ENCODE results near the gene KPNA6.
"Not testable (repeated sequence)": the region's sequence is repeated elsewhere in the genome, so short reads cannot be mapped to it uniquely, and the experiment has no call there.

The KPNA6 gene

DNA sequence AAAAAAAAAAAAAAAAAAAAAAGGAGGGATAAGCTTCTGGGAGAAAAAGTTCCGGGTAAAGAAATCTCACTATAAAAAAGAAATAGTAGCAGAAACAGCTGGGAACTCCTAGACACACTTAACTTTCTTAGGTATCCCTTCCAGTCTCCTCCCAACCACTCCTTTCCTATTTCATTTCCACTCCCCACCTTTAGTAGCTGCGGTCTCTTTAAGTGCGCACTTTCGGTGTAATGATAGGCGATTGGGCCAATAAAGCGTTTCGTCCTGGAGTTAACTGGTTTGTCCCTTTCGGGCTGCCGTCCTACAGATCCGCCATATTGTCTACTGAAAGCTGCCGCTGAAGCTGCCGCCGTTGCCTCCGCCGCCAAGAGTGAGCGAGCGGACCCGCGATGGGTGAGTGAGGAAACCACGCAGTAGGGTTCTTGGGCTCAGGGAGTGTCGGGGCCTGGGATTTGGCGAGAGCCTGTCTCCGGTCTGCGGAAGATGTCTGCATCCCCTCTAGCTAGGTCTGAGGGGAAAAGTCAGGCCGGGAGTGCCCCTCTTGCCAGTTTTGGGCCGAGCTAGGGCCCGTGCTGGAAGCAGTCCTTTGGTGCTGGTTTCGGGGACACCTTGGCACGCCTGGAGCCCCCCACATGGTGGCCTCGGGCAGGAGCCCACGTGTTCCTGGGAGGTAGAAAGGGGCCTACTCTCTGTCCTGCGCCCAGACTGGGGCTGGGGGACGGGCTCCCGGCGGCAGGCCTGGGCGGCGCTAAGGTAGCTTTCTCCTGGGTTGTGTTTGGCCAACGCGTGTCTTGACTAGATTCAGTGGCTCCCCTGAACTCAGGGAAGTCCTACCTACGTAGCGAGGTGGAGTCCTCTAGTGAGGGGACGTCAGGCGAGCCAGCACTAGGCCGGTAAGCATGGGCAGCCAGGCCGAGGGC is at the start of gene KPNA6:
Gene KPNA6 (plus strand): TSS at position 315 of the 920 bp plus-strand sequence. CDS start 75 bp downstream, at position 390.
- peak; percentile 69 to 79 for DNase-seq (ENCODE audit: low read depth in 2 of 2, low spot score in 1 of 2)

DNA sequence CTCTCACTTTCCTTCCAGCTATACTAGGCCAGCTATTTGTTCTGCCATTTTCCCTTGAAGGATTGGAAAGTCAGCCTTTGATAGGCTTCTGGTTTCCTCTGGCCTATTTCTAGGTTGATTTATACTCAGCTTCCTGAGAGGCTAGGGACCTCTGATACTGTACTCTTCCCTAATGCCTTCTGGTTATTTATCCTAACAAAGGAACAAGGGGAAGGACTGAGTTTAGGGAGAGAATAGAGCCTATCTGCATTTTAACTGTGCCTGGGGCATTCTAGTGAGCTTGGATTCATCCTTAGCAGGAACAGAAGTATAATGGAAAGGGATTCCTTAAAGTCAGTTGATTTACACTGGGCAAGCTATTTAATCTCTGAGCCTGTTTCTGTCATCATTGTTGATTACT is 46.9 kb upstream of the KPNA6 start:
- DNase-seq (ENCODE audit: low read depth in 2 of 2, low spot score in 1 of 2): no peak

DNA sequence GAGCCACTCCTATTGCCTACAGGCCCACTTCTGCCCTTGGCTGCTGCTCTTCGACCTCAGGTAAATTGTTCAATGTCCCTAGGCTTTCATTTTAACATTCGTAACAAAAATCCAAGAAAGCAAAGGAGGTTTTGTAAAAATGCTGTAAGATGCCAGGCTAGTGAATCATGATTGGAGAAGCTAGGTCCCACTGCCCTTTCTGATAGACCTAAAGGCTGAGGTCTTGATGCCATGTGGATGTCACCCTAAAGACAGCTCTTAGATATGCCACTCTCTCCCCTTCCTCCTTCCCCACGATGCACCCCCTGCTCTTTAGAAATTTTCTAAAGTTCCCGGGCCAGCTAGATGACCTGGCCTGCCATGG is 45.0 kb upstream of the KPNA6 start:
- no peak for DNase-seq (ENCODE audit: low read depth in 2 of 2, low spot score in 1 of 2)

DNA sequence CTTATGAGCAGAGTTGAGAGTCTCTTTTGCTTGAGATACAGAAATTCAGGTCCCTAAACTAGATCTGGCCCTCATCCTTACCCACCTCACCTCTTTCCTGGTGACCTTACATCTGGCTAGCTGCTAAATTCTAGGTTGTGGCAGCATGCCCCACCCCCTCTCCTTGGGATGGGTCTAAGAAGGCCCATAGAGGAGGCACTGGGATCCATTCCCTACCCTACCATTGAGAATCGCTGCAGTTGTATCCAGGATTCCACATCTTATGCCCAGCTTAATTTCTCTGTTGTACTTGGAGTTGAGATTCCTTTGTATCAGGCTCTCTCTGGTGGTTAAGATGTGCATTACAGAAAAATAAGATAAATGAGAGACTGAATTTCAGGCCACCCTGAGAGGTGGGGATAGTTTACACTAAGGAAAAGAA is 44.6 kb upstream of the KPNA6 start:
- no peak for DNase-seq (ENCODE audit: low read depth in 2 of 2, low spot score in 1 of 2)

DNA sequence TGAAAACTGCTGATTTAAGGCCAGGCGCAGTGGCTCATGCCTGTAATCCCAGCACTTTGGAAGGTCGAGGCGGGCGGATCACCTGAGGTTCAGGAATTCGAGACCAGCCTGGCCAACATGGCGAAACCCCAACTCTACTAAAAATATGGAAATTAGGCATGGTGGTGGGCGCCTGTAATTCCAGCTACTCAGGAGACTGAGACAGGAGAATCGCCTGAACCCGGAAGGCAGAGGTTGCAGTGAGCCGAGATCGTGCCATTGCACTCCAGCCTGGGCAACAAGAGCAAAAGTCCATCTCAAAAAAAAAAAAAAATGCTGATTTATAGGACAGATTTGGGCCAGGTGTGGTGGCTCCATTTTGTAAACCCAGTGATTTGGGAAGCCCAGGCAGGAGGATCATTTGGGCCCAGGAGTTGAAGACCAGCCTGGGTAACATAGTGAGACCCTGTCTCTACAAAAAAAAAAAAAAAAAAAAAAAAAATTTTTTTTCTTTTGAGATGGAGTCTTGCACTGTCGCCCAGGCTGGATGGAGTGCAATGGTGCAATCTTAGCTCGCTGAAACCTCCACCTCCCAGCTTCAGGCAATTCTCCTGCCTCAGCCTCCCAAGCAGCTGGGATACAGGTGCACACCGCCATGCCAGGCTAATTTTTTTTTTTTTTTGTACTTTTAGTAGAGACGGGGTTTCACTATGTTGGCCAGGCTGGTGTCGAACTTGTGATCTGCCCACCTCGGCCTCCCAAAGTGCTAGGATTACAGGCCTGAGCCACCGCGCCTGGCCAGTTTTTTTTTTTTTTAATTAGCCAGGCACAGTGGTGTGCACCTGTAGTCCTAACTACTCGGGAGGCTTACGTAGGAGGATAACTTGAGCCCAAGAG is 42.0 kb upstream of the KPNA6 start:
- DNase-seq (ENCODE audit: low read depth in 2 of 2, low spot score in 1 of 2): not testable (repeated sequence)

DNA sequence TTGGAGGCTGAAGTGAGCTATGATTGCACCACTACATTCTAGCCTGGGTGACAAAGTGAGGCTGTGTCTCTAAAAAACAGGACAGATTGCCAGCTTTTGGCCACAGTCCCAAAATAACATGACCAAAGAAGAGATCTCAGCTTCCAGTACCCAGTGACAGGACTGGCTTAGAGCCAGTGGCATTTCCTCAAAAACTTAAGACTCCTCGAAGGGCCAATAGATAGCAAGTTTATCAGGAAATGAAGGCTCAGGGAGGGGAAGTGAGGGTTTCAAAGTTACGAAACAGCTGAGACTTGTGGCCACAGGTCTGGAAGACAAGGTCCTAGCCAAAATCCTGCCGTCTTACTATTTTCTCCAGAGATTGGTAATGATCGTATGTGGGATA is 41.4 kb upstream of the KPNA6 start:
- no peak for DNase-seq (ENCODE audit: low read depth in 2 of 2, low spot score in 1 of 2)

DNA sequence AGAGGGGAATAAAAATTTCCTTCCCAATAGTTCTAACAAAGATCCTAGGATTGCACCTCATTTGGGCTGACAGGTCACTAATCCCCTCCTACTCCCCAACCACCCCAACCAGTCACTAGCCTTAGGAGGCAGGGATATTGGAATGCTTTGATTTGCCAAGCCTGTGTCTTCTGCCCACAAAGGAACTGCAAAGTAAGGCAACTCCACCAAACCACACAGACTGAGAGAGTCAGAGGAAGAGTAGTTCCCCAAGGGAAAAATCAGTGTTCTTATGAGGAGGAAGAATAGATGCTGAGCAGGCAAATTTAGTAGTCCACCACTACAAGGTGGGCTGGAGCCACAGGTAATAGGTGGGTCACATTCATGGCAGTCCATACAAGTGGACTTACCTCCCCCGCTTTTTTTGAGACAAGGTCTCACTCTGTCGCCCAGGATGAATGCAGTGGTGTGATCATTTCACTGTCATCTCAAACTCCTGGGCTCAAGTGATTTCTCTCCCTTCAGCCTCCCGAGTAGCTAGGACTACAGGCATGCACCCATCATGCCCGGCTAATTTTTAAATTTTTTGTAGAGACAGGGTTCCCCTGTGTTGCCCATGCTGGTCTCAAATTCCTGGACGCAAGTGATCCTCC is 38.8 kb upstream of the KPNA6 start:
- DNase-seq (ENCODE audit: low read depth in 2 of 2, low spot score in 1 of 2): no peak

DNA sequence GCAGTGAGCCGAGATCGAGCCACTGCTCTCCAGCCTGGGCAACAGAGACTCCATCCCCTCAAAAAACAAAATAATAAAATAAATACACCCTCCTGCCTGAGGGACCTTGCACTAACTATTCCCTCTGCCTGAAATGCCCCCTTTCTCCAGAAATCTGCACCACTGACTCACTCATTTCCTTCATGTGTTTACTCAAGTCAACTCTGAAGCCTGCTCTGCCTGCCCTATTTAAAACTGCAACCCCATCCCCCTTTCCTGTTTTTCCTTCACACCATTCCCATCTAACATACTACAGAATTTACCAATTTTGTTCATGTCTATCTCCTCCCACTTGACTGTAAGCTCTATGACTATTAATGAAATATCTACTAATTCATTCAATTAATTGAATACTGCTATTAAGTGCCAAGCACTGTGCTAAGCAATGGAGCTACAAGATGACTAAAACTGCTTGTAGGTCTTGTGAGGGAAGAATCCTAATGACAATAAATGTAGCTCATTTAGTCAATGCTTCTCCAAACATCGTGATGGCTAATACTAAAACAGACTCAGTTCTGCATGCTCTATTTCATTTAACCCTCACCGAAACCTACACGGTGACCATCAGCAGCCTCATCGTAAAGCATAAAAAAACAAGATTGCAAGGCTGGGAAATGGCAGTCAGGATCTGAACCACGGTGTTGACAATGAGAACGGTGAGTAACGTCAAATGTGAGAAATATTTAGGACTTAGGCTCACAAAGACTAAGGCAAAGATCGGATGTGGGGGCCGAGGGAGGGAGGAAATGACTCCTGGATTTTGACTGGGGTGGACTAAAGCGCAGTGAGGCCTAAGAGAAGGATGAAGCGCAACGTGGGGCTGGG is 35.9 kb upstream of the KPNA6 start:
- no peak for DNase-seq (ENCODE audit: low read depth in 2 of 2, low spot score in 1 of 2)

DNA sequence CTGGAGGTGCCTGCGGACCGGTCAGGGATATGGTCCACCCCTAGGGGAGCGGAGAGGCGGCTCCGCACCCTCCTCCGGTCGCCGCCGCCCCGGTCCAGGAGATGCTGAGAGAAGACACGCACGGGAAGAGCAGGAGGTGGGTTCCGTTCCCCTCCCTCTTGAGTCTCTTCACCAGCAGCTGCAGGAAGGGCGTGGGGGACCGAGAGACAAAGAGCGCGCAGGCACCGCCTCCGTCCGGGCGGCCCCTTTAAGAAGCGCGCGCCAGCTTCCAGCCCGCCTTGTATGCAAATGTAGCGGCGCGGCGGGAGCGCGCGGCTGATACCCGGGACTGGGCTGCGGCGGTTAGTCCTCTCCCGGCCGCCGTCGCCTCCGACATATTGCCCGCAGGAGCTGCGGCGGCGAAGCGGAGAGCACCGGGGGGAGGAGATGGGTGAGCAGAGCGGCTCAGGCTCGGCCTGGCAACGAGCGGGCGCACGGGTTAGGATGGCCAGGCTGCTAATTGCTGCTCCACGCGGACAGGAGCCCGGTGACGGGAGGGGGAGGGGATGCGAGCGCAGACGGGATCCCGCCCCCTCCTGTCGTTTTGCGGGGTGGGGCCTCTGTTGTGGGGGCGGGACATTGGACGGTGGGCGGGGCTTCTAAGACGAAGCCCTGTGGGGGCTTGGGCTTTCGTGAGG is 35.1 kb upstream of the KPNA6 start, which contains the start of gene TMEM39B:
Gene TMEM39B (plus strand): TSS at position 318 of the 677 bp plus-strand sequence. CDS start 109 bp downstream, at position 427.
- peak; percentile 83 for DNase-seq (ENCODE audit: low read depth in 2 of 2, low spot score in 1 of 2)

DNA sequence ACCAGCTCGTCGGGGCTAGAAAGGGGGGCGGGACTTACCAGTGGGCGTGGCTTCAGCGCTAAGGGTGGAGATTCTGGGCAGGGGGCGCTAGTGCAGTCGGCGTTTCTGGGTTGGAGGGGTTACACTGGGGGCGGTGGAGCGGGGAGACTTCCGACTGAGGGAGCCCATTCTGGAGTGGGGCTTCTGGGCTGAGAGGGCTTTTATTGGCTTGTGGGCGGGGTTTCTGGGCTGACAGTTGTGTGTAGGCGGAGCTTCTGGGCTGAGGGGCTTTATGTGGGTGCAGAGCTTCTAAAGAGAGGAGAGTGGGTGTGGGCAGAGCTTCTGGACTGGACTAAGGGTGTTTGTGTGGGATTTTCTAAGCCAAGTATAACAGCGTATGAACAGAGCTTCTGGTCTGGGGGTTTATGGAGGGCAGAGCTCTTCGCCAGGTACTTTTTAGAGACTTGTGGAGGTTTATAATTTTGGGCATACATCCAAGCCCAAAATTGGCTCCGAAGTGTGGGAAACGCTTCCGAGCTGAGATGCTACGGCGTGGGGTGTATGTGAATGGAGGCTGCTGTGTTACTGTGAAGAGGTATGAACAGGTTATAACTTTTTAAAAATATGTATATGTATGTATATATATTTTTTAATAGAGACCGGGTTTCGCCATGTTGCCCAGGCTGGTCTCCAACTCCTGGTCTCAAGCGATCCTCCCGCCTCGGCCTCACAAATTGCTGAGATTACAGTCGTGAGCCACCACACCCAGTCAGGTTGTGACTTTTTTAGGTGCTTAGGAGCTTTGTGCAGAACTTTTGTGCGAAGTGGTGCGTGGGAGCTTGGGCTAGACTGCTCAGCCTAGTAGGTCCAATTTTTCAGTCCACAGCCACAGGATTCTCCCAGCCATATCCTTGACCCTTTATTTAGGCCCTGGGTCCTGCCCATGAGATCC is 34.3 kb upstream of the KPNA6 start:
- DNase-seq (ENCODE audit: low read depth in 2 of 2, low spot score in 1 of 2): no peak

DNA sequence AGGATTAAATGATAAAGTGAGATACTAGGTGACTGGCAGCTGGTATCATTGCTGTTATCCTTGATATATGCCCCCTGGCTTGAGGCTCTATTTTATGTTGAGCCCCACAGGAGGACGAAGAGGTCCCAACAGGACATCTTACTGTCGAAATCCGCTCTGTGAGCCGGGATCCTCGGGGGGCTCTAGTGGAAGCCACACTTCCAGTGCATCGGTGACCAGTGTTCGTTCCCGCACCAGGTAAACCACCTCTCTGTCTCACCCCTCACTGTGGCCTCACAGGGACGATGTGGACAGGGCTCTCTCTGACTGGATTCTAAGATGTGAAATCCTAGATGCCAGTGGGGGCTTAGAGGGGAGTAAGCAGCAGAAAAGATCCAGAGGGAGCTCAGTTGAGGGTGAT is 33.0 kb upstream of the KPNA6 start:
- no peak for DNase-seq (ENCODE audit: low read depth in 2 of 2, low spot score in 1 of 2)

DNA sequence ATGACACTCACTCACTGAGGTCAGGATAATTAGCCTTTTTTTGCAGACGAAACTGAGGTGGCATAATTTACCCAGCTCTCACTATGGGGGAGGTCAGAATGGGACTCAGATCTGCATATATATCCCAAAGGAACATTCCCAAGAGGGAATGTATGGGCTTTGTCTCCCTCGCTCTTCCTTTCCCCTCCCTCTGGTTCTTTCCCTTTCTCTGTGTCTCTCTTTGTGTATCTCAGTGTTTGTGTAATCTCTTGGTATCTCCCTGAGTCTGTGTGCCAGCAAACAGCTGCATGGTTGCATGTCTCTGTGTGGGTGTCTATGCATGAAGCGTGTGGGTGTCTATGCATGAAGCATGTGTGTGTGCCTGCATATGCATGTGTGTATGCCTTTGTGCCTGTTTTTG is 30.4 kb upstream of the KPNA6 start:
- no peak for DNase-seq (ENCODE audit: low read depth in 2 of 2, low spot score in 1 of 2)

DNA sequence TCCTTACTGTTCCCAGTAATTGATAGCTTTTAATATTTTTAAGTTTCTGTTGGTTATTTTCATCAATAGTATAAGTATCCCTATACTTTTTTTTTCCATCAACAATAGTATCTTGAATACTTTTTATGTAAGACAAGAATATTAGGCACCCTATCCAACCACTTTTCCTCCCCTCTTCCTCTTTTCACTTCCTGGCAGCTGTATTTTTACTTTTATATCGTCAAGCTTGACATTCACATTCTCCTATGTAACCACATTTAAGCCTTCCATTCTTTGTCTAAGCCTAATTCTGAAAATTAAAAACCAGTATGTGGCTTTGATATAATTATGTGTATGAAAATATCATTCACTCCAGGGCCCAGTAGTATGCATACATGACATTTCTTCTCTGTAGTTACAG is 25.8 kb upstream of the KPNA6 start:
- no peak for DNase-seq (ENCODE audit: low read depth in 2 of 2, low spot score in 1 of 2)

DNA sequence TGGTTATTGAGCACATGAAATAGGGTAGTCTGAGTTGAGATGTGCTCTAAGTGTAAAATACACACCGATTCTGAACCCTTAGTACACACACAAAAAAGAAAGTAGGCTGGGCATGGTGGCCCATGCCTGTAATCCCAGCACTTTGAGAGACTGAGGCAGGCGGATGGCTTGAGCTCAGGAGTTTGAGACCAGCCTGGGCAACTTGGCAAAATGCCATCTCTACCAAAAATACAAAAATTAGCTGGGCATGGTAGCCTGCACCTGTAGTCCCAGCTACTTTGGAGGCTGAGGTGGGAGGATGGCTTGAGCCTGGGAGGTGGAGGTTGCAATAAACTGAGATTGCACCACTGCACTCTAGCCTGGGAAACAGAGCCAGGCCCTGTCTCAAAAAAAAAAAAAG is 21.5 kb upstream of the KPNA6 start:
- not testable (repeated sequence) for DNase-seq (ENCODE audit: low read depth in 2 of 2, low spot score in 1 of 2)

DNA sequence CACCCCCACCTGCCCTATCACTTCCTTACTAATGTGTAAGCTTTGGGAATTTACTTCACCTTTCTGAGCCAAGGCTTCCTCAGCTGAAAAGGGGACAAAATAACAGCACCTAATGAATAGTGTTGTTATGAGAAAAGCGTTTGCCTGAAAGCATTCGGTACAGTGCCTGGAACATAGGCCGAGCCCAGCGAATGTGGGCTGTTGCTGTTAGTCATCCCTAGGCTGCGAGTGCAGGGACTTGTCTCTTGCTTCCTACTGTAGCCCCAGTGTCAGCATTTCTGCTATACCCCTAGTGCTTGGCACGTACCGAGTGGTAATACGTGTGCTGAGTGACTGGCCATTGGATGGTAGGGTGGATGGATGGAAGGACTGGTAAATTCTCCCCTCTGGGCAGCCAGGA is 16.7 kb upstream of the KPNA6 start:
- no peak for DNase-seq (ENCODE audit: low read depth in 2 of 2, low spot score in 1 of 2)

DNA sequence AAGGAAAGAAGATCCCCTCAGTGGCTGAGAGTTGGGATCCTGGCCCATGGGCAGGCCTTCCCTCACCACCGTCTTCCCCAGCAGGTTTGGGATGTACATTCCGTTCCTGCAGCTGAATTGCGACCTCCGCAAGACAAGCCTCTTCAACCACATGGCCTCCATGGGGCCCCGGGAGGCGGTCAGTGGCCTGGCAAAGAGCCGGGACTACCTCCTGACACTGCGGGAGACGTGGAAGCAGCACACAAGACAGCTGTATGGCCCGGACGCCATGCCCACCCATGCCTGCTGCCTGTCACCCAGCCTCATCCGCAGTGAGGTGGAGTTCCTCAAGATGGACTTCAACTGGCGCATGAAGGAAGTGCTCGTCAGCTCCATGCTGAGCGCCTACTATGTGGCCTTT is 16.3 kb upstream of the KPNA6 start:
- DNase-seq (ENCODE audit: low read depth in 2 of 2, low spot score in 1 of 2): no peak

DNA sequence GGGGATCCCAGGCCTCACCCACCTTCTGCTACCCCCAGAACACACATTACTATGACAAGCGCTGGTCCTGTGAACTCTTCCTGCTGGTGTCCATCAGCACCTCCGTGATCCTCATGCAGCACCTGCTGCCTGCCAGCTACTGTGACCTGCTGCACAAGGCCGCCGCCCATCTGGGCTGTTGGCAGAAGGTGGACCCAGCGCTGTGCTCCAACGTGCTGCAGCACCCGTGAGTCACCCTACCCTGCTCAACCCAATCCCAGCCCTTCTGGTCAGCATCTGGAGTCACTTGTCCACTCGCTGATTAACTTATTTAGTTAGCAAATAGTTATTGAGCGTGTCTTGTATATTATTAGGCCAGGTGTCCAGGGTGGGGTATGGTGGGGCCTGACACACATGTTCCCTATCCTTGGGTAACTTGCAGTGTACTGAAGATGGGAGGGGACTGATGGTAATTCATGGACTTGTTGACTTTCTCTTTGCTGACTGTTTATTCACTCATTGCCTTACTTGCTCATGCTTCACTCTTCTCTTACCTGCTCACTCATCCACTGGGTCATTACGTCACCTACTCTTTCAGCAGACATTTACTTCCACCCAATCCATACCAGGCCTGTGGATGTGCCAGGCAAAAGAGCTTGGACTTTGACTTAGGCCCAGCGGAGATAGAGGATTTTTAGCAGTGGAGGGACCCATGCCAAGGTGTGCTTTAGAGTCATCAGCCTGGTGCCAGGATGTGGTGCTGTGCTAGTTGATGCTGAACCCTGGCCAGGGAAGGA is 12.9 kb upstream of the KPNA6 start:
- no peak for DNase-seq (ENCODE audit: low read depth in 2 of 2, low spot score in 1 of 2)

DNA sequence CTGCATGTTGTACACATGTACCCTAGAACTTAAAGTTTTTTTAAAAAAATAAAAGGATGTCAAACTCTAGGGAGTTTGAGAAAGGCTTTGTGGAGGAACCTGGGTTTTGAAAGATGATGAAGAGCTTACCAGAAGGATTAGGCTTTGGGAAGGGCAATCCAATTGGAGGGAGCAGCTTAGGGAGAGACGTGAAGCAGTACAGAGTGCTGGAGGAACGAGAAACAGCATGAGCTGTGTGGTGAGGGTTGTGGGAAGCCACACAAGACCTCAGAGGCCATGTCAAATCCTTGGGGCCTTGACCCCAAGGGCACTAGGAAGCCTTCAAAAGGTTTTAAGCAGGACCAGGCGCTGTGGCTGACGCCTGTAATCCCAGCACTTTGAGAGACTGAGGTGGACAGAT is 8.4 kb upstream of the KPNA6 start:
- no peak for DNase-seq (ENCODE audit: low read depth in 2 of 2, low spot score in 1 of 2)
